Muscle layer of duodenum (tissue), 2 donors: ENCODE results near the gene UBE4B.
"Not testable (repeated sequence)": the region's sequence is repeated elsewhere in the genome, so short reads cannot be mapped to it uniquely, and the experiment has no call there.

Experiments used
- H3K27ac ChIP-seq: one replicate; pipeline ENCODE4 v1.7.0; 2013; ENCODE audit warnings: mild to moderate bottlenecking, low read length
- H3K27me3 ChIP-seq: one replicate; pipeline ENCODE4 v1.7.0; 2013; ENCODE audit warnings: low read depth, mild to moderate bottlenecking, control low read depth, low read length
- H3K36me3 ChIP-seq, 2 donors: one replicate each; pipeline ENCODE4 v1.7.0; 2013; ENCODE audit warnings: low read length in 2 of 2, control low read depth in 1 of 2, mild to moderate bottlenecking in 1 of 2; ENCODE audit not compliant: insufficient read depth in 2 of 2, control insufficient read depth in 1 of 2
- H3K4me1 ChIP-seq, 2 donors: one replicate each; pipeline ENCODE4 v1.7.0; 2013; ENCODE audit warnings: low read length in 2 of 2, mild to moderate bottlenecking in 2 of 2, control low read depth in 1 of 2, moderate library complexity in 1 of 2; ENCODE audit not compliant: insufficient read depth in 2 of 2, control insufficient read depth in 1 of 2
- H3K4me3 ChIP-seq, 2 donors: one replicate each; pipeline ENCODE4 v1.7.0; 2013; ENCODE audit warnings: low read length in 2 of 2, low read depth in 1 of 2, mild to moderate bottlenecking in 1 of 2
- H3K9me3 ChIP-seq, 2 donors: one replicate each; pipeline ENCODE4 v1.7.0; 2013; ENCODE audit warnings: low read length in 2 of 2, control low read depth in 1 of 2, mild to moderate bottlenecking in 1 of 2; ENCODE audit not compliant: control insufficient read depth in 1 of 2
- donor health status: healthy.

The UBE4B gene

GRCh38 chr1:10032590-10033358, at the start of gene UBE4B:
UBE4B (plus strand) TSS chr1:10032958; CDS start chr1:10033671, 713 bp downstream.
- Histone ChIP-seq H3K4me1 (peaks cover 0 to 16% of the 10 kb centered on the region in 2 donors), H3K27me3 (no peaks in the 10 kb centered on the region), H3K9me3 (no peaks in the 10 kb centered on the region), H3K4me3 (peak within 1 kb of the TSS; percentile 91 to 100), H3K36me3 (peaks cover 0 to 9% of the 10 kb centered on the region in 2 donors), H3K27ac (peak within 1 kb of the TSS; percentile 96)

DNA sequence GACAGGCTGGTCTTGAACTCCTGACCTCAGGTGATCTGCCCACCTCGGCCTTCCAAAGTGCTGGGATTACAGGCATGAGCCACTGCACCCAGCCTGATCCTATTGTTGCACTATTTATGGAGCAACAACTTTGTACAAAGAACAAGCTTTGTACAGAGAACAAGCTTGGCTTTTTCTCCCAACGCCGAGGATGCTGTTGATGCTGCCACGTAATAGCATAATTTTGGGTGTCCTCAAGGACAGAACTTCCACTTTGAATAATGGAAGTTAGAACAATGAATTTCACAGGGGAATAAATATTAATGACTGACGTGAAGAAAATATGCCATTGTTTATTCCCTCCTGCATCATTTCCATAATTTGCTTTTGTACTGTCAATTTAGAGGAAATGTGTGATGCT, 48.5 kb upstream of the UBE4B start:
- Histone ChIP-seq H3K27me3 (no peaks in the 10 kb centered on the region), H3K27ac (no peak overlapping the region), H3K36me3 (peaks cover 13 to 27% of the 10 kb centered on the region in 2 donors), H3K4me3 (no peak overlapping the region), H3K9me3 (no peaks in the 10 kb centered on the region), H3K4me1 (no peaks in the 10 kb centered on the region)

DNA sequence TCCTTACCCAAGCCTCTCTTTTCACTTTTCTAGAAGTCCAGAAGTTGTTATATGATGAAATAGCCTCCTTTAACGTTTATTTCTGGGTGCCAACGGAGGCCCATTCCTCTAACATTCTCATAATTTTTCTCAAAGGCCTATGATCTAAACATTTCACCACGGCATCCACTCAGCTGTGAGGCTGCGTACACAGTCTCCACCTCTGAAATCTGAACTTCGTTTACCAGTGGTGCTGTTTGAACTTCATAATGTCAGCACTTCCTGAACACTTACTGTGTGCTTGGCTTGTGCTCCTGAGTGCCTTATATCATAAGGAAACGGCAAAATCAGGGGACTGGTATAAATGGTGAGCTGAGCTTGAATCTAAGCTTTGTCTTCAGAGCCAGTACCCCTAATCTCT, 47.8 kb upstream of the UBE4B start:
- Histone ChIP-seq H3K9me3 (no peaks in the 10 kb centered on the region), H3K4me3 (no peak overlapping the region), H3K36me3 (peaks cover 13 to 27% of the 10 kb centered on the region in 2 donors), H3K27me3 (no peaks in the 10 kb centered on the region), H3K4me1 (no peaks in the 10 kb centered on the region), H3K27ac (no peak overlapping the region)

GRCh38 chr1:9989773-9990172, 43.0 kb upstream of the UBE4B start:
- Histone ChIP-seq H3K9me3 (no peaks in the 10 kb centered on the region), H3K36me3 (no peaks in the 10 kb centered on the region), H3K4me3 (no peak overlapping the region), H3K27ac (no peak overlapping the region), H3K4me1 (no peaks in the 10 kb centered on the region), H3K27me3 (no peaks in the 10 kb centered on the region)

GRCh38 chr1:9990944-9991343, 41.8 kb upstream of the UBE4B start:
- Histone ChIP-seq H3K4me1 (no peaks in the 10 kb centered on the region), H3K27me3 (no peaks in the 10 kb centered on the region), H3K9me3 (no peaks in the 10 kb centered on the region), H3K4me3 (no peak overlapping the region), H3K36me3 (no peaks in the 10 kb centered on the region), H3K27ac (no peak overlapping the region)

GRCh38 chr1:9992910-9993309, 39.8 kb upstream of the UBE4B start:
- H3K4me3 ChIP-seq, result no peak overlapping the region
- no peak overlapping the region for H3K27ac ChIP-seq
- H3K4me1 ChIP-seq, result peaks cover 0 to 10% of the 10 kb centered on the region in 2 donors
- no peaks in the 10 kb centered on the region for H3K9me3 ChIP-seq
- H3K36me3 ChIP-seq, result no peaks in the 10 kb centered on the region
- peaks cover 2% of the 10 kb centered on the region for H3K27me3 ChIP-seq

DNA sequence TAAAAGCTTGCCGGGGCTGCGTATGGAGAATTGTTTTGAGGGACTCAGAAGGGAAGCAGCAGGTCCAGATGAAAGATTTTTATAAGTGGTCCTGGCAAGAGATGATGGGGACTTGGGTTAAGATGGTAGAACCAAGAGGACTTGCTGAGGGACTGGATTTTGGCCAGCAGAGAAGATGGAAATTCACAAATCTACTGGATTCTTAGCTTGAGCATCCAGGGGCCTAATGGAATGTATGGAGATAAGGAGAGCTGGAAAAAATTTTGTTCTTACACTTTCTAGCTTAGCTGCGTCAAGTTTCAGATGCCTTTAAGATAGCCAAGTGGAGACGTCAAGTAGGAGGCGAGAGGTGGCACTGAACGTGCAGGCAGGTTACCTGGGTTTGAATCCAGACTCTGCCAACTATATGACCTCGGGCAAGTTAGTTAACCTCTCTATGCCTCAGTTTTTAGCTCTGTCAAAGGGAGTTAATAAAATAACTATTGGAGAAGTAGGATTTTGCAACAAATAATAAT, 39.1 kb upstream of the UBE4B start:
- Histone ChIP-seq H3K4me1 (peaks cover 0 to 13% of the 10 kb centered on the region in 2 donors), H3K27ac (no peak overlapping the region), H3K27me3 (peaks cover 5% of the 10 kb centered on the region), H3K4me3 (no peak overlapping the region), H3K36me3 (no peaks in the 10 kb centered on the region), H3K9me3 (no peaks in the 10 kb centered on the region)

- Histone ChIP-seq H3K4me1 (peaks cover 0 to 13% of the 10 kb centered on the region in 2 donors), H3K27me3 (peaks cover 9% of the 10 kb centered on the region), H3K36me3 (no peaks in the 10 kb centered on the region), H3K9me3 (no peaks in the 10 kb centered on the region), H3K4me3 (peak within 1 kb of the TSS in 1 of 2 donors; percentile 75), H3K27ac (no peak within 1 kb of the TSS)
Observed at GRCh38 chr1:9996624-9997582, 35.9 kb upstream of the UBE4B start, which contains the start of gene RBP7. RBP7 (plus strand) TSS chr1:9997228; CDS start chr1:9997259, 31 bp downstream.

DNA sequence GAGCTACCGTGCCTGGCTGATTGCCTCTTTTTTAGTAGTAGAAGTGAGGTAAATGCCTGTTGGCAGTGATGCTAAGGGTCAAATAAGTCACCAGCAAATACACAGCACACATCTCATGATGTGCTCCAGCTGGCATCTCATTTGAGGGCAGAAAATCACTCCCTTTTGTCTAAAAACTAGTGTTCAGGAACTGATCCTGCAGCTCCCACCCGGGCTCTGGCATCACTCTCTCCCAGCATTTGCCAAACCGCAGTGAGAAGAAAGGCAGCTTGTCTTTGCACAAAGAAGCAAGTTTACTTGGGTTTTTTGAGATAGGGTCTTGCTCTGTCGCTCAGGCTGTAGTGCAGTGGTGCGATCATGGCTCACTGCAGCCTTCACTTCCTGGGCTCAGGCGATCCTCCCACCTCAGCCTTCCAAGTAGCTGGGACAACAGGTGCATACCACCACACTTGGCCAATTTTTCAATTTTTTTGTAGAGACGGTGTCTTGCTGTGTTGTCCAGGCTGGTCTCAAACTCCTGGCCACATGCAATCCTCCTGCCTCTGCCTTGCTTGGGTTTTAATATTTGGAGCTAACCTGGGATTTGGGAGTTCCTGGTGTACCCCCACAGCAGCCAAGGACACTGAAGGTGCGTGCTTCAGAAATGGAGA, 31.6 kb upstream of the UBE4B start:
- Histone ChIP-seq H3K4me3 (no peak overlapping the region), H3K9me3 (no peaks in the 10 kb centered on the region), H3K36me3 (no peaks in the 10 kb centered on the region), H3K27me3 (peaks cover 9% of the 10 kb centered on the region), H3K4me1 (peaks cover 0 to 13% of the 10 kb centered on the region in 2 donors), H3K27ac (no peak overlapping the region)

DNA sequence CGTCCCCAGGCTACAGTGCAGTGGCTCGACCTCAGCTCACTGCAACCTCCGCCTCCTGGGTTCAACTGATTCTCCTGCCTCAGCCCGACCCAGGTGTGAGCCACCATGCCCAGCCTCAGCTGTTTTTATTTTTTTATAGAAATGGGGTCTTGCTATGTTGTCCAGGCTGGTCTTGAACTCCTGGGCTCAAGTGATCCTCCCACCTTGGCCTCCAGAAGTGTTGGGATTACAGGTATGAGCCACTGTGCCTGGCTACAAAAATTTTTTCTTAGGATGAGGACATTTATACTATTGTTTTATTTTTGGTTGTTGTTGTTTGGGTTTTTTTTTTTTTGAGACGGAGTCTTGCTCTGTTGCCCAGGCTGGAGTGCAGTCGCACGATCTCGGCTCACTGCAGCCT, 27.5 kb upstream of the UBE4B start:
- not testable (repeated sequence) for H3K4me3 ChIP-seq, H3K27me3 ChIP-seq, H3K4me1 ChIP-seq, H3K36me3 ChIP-seq, H3K9me3 ChIP-seq, H3K27ac ChIP-seq

DNA sequence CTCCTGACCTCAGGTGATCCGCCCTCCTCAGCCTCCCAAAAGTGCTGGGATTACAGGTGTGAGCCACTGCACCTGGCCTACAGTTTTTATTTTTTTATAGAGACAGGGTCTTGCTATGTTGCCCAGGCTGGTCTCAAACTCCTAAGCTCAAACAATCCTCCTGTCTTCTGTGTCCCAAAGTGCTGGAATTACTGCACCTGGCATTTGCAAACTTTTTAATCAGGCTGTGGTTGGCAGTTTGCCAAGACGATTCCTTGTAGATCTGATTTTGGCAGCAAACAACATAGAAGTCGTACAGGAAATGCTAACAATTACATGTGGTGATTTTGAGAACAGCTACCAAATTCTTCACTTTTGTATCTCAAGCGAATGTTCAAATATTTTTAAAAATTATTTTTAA, 25.6 kb upstream of the UBE4B start:
- Histone ChIP-seq H3K9me3 (no peaks in the 10 kb centered on the region), H3K4me3 (no peak overlapping the region), H3K27me3 (no peaks in the 10 kb centered on the region), H3K27ac (no peak overlapping the region), H3K4me1 (no peaks in the 10 kb centered on the region), H3K36me3 (no peaks in the 10 kb centered on the region)
